K562 treated with DMSO at 1 percent for 48 hours (cell line): ENCODE measurements around the gene RHOU. TPM values are rescaled to one million over a fixed set of nuclear protein-coding genes. Genes with fewer than 3 reads are reported as not detected.

ENCODE experiments used
- total RNA-seq: library from RNA; unstranded; fragments of 300-600 nt; gene quantifications from 2 replicates; pipeline ENCODE4 v1.2.3, GENCODE V29; 2022; ENCODE audit warnings: low replicate concordance; ENCODE audit errors: extremely low read depth

Gene RHOU
- total RNA-seq = not detected in 2 replicates

GRCh38 chr1:228734881-228735801 is at the start of gene RHOU:
TSS of gene RHOU (plus strand) at chr1:228735479. CDS start at chr1:228735743, 264 bp downstream.

Other genes starting within 250 kb of the RHOU start
- 548 TPM in 1 of 2 replicates, not detected in the other for gene RNF187, start 248.1 kb upstream of the RHOU start, total RNA-seq